ENCODE results near the gene KIF21A. TPM values are rescaled to one million over a fixed set of nuclear protein-coding genes. Genes with fewer than 3 reads are reported as not detected.

Gene KIF21A
- total RNA-seq: 5.5 and 5.7 TPM in 2 replicates

GRCh38 chr12:39443081-39443928 is at the start of gene KIF21A:
Gene KIF21A (minus strand): TSS chr12:39443120. CDS start chr12:39442970, 150 bp downstream.

Other genes with a start within 250 kb of the KIF21A start
- under 0.01 and 0.12 TPM in 2 replicates for gene ABCD2, start 176.7 kb upstream of the KIF21A start, total RNA-seq

Measured in hair follicle dermal papilla cell (primary cell).